Lower lobe of right lung (tissue), 2 donors: Measurements from ENCODE around the gene PTPRCAP. TPM values are rescaled to one million over a fixed set of nuclear protein-coding genes. Genes with fewer than 3 reads are reported as not detected.

Experiments used
- ATAC-seq, 2 donors: fragments of 200-7000 bp; cut with Tn5 transposase; one replicate each; pipeline ENCODE4 v1.9.1; 2020 to 2022; ENCODE audit warnings: mild to moderate bottlenecking in 2 of 2, moderate library complexity in 2 of 2
- DNase-seq: peaks from one replicate; pipeline ENCODE4 v3.0.0-alpha.2; 2020
- H3K27ac ChIP-seq: fragments of 200-600 bp; one replicate; pipeline ENCODE4 v1.8.0; 2022
- H3K27me3 ChIP-seq: fragments of 200-600 bp; one replicate; pipeline ENCODE4 v1.8.0; 2022; ENCODE audit warnings: low read depth
- H3K36me3 ChIP-seq: fragments of 200-600 bp; one replicate; pipeline ENCODE4 v1.8.0; 2022; ENCODE audit warnings: mild to moderate bottlenecking
- H3K4me1 ChIP-seq: fragments of 200-600 bp; one replicate; pipeline ENCODE4 v1.8.0; 2022
- H3K4me3 ChIP-seq: fragments of 200-600 bp; one replicate; pipeline ENCODE4 v1.8.0; 2022; ENCODE audit warnings: mild to moderate bottlenecking
- H3K9me3 ChIP-seq: fragments of 200-600 bp; one replicate; pipeline ENCODE4 v1.8.0; 2022
- intact Hi-C: fragments of 100-400 bp; cut with DNase I; formaldehyde crosslinking; loops from one replicate; pipeline ENCODE4 v1.11.0; 2022
- total RNA-seq: library from RNA; stranded (reverse); fragmentation: NEBNext Ultra II Directional; extraction: Animal tissue kit (Norgen Biotek cat#: 25700); gene quantifications from one replicate; pipeline ENCODE4 v1.2.1, GENCODE V29; 2021
- TF ChIP-seq, protein P1 (sequence below): fragments of 200-600 bp; IDR thresholded peaks from one replicate; pipeline ENCODE4 v1.8.0; 2022; ENCODE audit warnings: antibody characterized with exemption, mild to moderate bottlenecking
- donor health status: DM: no; HTN: yes; CAD: no; lungs with severe emphysema.

The PTPRCAP gene
- total RNA-seq, 1 donor from 2014 or later = 15.7 TPM

DNA sequence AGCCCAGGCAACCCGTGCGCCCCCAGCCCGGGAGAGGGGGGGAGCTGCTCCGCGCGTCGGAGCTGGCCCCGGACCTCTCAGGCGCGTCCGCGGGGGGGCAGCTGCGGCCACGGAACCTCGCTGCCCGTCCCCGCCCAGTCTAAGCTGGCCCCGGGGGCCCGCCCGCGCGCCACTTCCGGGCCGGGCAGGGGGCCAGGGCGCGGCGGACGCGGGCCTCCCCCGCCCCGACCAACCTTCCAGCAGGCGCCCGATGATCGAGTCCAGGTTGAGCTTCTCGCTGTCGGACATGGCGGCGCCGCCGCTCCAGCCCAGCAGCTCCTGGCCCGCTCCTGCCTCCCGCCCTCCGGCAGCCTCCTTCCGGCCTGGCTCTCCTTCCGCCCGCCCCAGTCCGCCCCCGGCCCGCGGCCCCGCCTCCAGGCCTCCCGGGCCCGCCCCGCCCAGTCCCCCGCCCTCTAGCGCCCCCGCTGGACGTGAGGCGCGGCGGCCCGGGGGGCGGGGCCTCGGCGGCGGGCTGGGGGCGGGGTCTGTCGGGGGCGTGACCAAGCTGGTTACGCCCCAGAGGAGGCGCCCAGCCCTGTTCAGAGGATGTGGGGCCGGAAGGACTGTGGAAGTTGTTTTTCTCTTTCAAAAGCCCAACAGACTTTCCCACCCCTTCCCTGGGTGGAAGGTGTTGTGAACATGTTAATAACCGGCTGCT lies 35.8 kb downstream of the PTPRCAP start, which contains the start of gene PPP1CA:
TSS of gene PPP1CA (minus strand) at position 364 of the 697 bp plus-strand sequence. CDS start at position 288, 76 bp downstream.
- H3K4me1 ChIP-seq = peaks cover 50% of the 10 kb centered on the region
- H3K36me3 ChIP-seq = peaks cover 40% of the 10 kb centered on the region
- peak within 1 kb of the TSS; percentile 94 for H3K27ac ChIP-seq
- DNase-seq (peak; percentile 93), ATAC-seq (peak; percentile 93 to 94)
- intact Hi-C loops = no loop called here
- no peaks in the 10 kb centered on the region for H3K27me3 ChIP-seq
- TF ChIP-seq, protein P1, sequence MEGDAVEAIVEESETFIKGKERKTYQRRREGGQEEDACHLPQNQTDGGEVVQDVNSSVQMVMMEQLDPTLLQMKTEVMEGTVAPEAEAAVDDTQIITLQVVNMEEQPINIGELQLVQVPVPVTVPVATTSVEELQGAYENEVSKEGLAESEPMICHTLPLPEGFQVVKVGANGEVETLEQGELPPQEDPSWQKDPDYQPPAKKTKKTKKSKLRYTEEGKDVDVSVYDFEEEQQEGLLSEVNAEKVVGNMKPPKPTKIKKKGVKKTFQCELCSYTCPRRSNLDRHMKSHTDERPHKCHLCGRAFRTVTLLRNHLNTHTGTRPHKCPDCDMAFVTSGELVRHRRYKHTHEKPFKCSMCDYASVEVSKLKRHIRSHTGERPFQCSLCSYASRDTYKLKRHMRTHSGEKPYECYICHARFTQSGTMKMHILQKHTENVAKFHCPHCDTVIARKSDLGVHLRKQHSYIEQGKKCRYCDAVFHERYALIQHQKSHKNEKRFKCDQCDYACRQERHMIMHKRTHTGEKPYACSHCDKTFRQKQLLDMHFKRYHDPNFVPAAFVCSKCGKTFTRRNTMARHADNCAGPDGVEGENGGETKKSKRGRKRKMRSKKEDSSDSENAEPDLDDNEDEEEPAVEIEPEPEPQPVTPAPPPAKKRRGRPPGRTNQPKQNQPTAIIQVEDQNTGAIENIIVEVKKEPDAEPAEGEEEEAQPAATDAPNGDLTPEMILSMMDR = peak; percentile 35
- H3K9me3 ChIP-seq = no peaks in the 10 kb centered on the region
- peak within 1 kb of the TSS; percentile 98 for H3K4me3 ChIP-seq

DNA sequence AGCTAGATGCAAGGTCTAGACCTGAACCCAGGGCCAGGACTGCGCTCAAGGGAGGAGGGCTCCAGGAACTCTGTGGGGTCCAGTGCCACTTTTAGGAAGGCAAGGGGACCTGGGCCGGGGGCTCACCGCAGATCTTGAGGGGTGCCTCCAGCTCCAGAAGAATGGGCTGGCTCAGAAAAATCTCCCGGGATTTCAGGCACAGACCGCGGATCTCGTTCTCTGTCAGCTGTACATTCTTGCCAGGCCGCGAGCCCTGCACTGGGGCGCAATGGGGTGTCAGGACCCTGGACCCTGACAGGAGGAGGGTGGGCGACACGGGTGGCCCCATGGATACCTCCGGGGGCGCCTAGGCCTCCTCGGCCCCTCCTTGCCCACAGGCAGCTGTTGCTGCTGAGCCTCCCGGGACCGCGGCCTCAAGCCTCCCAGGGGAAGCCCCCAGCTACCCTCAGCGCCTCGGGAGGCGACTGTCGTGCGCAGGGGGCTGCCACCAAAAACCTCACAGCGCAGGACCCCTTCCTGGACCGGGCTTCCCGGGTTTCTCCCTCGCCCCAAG lies 36.5 kb downstream of the PTPRCAP start:
- ATAC-seq (no peak), DNase-seq (no peak)
- Histone ChIP-seq H3K4me3 (peak overlapping the region; percentile 98), H3K27ac (peak overlapping the region; percentile 94), H3K9me3 (no peaks in the 10 kb centered on the region), H3K27me3 (no peaks in the 10 kb centered on the region), H3K36me3 (peaks cover 46% of the 10 kb centered on the region), H3K4me1 (peaks cover 50% of the 10 kb centered on the region)
- TF ChIP-seq, protein P1 = no peak
- intact Hi-C loops = no loop called here

DNA sequence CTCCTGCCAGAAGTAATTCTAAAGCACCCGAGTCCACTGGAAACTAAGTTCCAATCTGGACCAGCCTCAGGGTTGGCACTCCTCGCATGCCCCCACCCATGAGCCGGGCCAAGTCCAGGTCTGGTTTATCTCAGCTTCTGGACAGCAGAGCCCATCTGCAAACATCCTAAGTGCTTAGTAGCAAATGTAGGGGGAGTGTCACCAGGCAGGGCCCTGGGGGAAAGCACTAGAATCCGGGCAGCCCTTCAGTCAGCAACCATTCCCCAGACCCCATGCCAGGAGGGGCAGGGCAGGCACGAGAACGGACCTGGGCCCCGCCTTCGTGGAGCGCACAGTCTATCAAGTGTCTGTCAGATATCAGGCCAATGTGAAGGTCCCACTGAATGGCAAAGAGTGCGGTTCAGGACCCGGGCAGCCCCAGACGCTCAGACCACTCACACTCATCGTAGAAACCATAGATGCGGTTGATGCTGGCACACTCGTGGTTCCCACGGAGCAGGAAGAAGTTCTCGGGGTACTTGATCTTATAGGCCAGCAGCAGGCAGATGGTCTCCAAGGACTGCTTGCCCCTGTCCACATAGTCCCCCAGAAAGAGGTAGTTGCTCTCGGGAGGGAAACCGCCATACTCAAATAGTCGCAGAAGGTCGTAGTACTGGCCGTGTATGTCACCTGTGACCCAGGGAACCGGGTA lies 37.1 kb downstream of the PTPRCAP start:
- H3K36me3 ChIP-seq = peaks cover 52% of the 10 kb centered on the region
- ATAC-seq (no peak), DNase-seq (no peak)
- peak overlapping the region; percentile 94 for H3K27ac ChIP-seq
- no peaks in the 10 kb centered on the region for H3K9me3 ChIP-seq
- intact Hi-C loops = no loop called here
- peak overlapping the region; percentile 98 for H3K4me3 ChIP-seq
- peaks cover 50% of the 10 kb centered on the region for H3K4me1 ChIP-seq
- TF ChIP-seq, protein P1 = no peak
- H3K27me3 ChIP-seq = no peaks in the 10 kb centered on the region

DNA sequence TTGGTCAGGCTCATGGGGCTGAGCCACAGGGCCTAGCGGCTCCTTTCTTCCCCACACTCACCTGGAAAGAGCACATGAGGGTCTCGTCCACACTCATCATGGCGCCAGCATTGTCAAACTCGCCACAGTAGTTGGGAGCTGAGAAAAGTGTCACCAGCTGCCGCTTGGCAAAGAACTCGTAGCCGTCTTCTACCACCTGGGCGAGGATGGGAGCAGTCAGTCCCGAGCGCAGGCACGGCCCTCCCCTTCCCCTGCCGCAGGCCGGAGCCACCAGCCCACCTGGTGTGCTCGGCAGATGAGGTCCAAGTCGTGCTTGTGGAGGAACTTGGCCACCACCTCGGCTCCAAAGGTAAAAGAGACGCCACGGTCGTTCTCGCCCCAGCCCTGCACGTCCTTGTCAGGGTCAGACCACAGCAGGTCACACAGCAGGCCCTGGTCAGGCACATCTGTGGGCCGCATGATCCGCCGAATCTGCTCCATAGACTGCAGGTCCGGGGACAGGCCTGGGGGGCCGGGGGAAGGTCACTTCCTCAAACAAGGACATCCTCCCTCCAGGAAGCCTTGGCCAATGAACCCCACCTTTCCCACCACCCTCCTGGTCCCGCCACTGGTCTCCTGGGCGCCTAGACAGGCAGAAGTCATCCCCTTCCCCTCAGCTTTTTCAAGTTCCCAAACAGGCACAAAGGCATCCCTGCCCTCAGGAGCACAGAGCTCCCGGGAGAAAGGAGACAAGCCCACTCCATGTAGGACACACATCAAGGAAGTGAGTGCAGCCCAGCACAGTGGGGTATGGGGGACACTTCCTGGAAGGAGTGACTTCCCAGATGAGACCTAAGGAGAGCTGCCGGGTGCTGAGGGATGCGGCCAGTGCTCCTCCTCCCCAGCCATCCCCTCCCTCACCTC lies 38.6 kb downstream of the PTPRCAP start:
- H3K27ac ChIP-seq = no peak overlapping the region
- TF ChIP-seq, protein P1 = no peak
- peaks cover 50% of the 10 kb centered on the region for H3K4me1 ChIP-seq

More for the DNA sequence above, 38.6 kb downstream of the PTPRCAP start:
- Histone ChIP-seq H3K36me3 (peaks cover 55% of the 10 kb centered on the region), H3K4me3 (no peak overlapping the region), H3K9me3 (no peaks in the 10 kb centered on the region), H3K27me3 (no peaks in the 10 kb centered on the region)
- intact Hi-C loops = no loop called here
- DNase-seq (peak; percentile 45), ATAC-seq (no peak)
